Measurements from ENCODE around the gene CTRL. TPM values are rescaled to one million over a fixed set of nuclear protein-coding genes. Genes with fewer than 3 reads are reported as not detected.

Gene CTRL
- polyA plus RNA-seq, 1 of the 3 experiments (the other 2 are of a cell fraction), result 1.9 TPM

DNA sequence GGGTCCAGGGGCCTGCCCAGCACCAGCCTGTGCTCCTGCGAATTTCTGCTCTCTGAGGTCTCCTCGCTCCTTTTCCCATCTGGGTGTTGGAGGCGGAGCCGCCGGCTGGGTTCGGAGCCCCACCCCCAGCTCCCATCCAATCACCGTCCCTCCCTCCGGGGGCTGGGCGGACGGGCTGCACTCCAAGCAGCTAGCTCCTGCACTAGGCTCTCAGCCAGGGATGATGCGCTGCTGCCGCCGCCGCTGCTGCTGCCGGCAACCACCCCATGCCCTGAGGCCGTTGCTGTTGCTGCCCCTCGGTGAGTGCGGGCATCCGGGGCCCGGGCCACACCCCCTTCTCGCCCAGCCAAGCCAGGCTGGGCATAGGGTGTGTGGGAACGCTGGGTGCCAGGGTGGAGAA lies 47.0 kb downstream of the CTRL start, which contains the start of gene NRN1L:
Gene NRN1L (plus strand): TSS at position 202 of the 400 bp plus-strand sequence. CDS start 19 bp downstream, at position 221.
- H3K9me3 ChIP-seq, result no peaks in the 10 kb centered on the region
- peak; percentile 99 for DNase-seq
- ChIA-PET CTCF (interaction anchor here (1.0 to 22.4 kb wide), 20 partner anchors 9 to 364 kb away, joined by 3 to 564 read pairs (median 5); partner anchors contain the start of genes CTRL, DDX28, DUS2 and EDC4), POLR2A (interaction anchor here (0.6 to 3.5 kb wide), 6 partner anchors 9 to 50 kb away, joined by 3 to 12 read pairs (median 6); partner anchors contain the start of gene EDC4)
- H3K4me1 ChIP-seq (ENCODE audit: control insufficient read depth in 1 of 2, insufficient read depth in 2 of 2, low read depth in 1 of 2, low read length in 1 of 2), result peaks cover 7 to 13% of the 10 kb centered on the region in 2 experiments; a peak in 2 of 4 replicates
- no peak within 1 kb of the TSS for H2AFZ ChIP-seq (ENCODE audit: low read depth)
- H3K9me2 ChIP-seq, result no peaks in the 10 kb centered on the region
- peak within 1 kb of the TSS in 1 of 2 experiments; percentile 27; a peak in 1 of 4 replicates for H3K27ac ChIP-seq (ENCODE audit: low read depth in 2 of 2, low read length in 1 of 2)
- TF ChIP-seq SIN3A (IDR thresholded peaks at IDR 0.05; ENCODE audit: borderline replicate concordance, low read depth, low read length), result peak; percentile 37; the same call in 1 of the 2 replicates
- peak; percentile 66 for TF ChIP-seq NFIC (IDR thresholded peaks at IDR 0.05; ENCODE audit: borderline replicate concordance)
- TF ChIP-seq, protein P1, sequence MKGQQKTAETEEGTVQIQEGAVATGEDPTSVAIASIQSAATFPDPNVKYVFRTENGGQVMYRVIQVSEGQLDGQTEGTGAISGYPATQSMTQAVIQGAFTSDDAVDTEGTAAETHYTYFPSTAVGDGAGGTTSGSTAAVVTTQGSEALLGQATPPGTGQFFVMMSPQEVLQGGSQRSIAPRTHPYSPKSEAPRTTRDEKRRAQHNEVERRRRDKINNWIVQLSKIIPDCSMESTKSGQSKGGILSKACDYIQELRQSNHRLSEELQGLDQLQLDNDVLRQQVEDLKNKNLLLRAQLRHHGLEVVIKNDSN (IDR thresholded peaks at IDR 0.05; ENCODE audit: borderline replicate concordance, low read depth), result no peak
- TF ChIP-seq EP300 (IDR thresholded peaks at IDR 0.05; ENCODE audit: borderline replicate concordance in 1 of 2, low read depth in 1 of 2, low read length in 1 of 2), result 0 out of 4 replicates have a peak, but pooled peaks of 1 of the 2 experiments have one; percentile 4
- TF ChIP-seq RAD21 (IDR thresholded peaks at IDR 0.05; ENCODE audit: low read length), result peak; percentile 14; the same call in 1 of the 2 replicates
- peak; percentile 43 for TF ChIP-seq MXI1 (IDR thresholded peaks at IDR 0.05; ENCODE audit: low read depth, low read length)
- peaks cover 12% of the 10 kb centered on the region for H4K20me1 ChIP-seq (ENCODE audit: insufficient read depth)
- H3K79me2 ChIP-seq (ENCODE audit: insufficient read depth), result no peaks in the 10 kb centered on the region
- no peaks in the 10 kb centered on the region for H3K27me3 ChIP-seq (ENCODE audit: insufficient read depth)
- no peak within 1 kb of the TSS for H3K4me3 ChIP-seq (ENCODE audit: low read depth in 2 of 2, low read length in 1 of 2)
- 19% methylated on average over 17 of the region's 22 CpGs for WGBS (ENCODE audit: low lambda C conversion rate)
- peaks cover 14% of the 10 kb centered on the region for H3F3A ChIP-seq (replicated peaks; ENCODE audit: insufficient read depth)
- peak within 1 kb of the TSS; percentile 59; the same call in 1 of the 2 replicates for H3K4me2 ChIP-seq
- peaks cover 4 to 52% of the 10 kb centered on the region in 2 experiments for H3K36me3 ChIP-seq (replicated peaks in 1 of 2; ENCODE audit: control insufficient read depth in 1 of 2, insufficient read depth in 2 of 2, low read length in 1 of 2)
- H3K9ac ChIP-seq, result no peak within 1 kb of the TSS

DNA sequence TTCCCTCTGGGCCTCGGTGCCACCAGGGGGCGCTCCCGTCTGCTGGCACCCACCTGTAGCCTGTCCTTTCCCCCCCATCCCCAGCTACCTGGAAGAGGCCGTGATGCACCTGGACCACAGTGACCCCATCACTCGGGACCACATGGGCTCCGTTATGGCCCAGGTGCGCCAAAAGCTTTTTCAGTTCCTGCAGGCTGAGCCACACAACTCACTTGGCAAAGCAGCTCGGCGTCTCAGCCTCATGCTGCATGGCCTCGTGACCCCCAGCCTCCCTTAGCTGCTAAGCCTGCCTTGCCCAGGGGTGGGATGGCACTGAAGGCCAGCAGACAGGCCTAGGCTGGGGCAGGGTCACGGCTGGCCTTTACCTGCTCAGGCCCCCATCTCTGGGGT lies 47.8 kb downstream of the CTRL start:
- no peak overlapping the region for H3K9ac ChIP-seq
- no peak overlapping the region for H3K27ac ChIP-seq (ENCODE audit: low read depth in 2 of 2, low read length in 1 of 2)
- no peak overlapping the region; the same call in 1 of the 2 replicates for H3K4me2 ChIP-seq
- peaks cover 14% of the 10 kb centered on the region for H3F3A ChIP-seq (replicated peaks; ENCODE audit: insufficient read depth)
- 17% methylated on average over 6 of the region's 11 CpGs for WGBS (ENCODE audit: low lambda C conversion rate)
- peak; percentile 90 for DNase-seq
- H3K36me3 ChIP-seq (replicated peaks in 1 of 2; ENCODE audit: control insufficient read depth in 1 of 2, insufficient read depth in 2 of 2, low read length in 1 of 2), result peaks cover 9 to 60% of the 10 kb centered on the region in 2 experiments
- H3K79me2 ChIP-seq (ENCODE audit: insufficient read depth), result no peaks in the 10 kb centered on the region
- no peak overlapping the region for H3K4me3 ChIP-seq (ENCODE audit: low read depth in 2 of 2, low read length in 1 of 2)
- no peaks in the 10 kb centered on the region for H3K9me3 ChIP-seq
- H2AFZ ChIP-seq (ENCODE audit: low read depth), result no peak overlapping the region
- no peak for TF ChIP-seq RCOR1 (IDR thresholded peaks at IDR 0.05; ENCODE audit: low read length)
- TF ChIP-seq, protein P1 (IDR thresholded peaks at IDR 0.05; ENCODE audit: borderline replicate concordance, low read depth), result no peak
- TF ChIP-seq, protein P2, sequence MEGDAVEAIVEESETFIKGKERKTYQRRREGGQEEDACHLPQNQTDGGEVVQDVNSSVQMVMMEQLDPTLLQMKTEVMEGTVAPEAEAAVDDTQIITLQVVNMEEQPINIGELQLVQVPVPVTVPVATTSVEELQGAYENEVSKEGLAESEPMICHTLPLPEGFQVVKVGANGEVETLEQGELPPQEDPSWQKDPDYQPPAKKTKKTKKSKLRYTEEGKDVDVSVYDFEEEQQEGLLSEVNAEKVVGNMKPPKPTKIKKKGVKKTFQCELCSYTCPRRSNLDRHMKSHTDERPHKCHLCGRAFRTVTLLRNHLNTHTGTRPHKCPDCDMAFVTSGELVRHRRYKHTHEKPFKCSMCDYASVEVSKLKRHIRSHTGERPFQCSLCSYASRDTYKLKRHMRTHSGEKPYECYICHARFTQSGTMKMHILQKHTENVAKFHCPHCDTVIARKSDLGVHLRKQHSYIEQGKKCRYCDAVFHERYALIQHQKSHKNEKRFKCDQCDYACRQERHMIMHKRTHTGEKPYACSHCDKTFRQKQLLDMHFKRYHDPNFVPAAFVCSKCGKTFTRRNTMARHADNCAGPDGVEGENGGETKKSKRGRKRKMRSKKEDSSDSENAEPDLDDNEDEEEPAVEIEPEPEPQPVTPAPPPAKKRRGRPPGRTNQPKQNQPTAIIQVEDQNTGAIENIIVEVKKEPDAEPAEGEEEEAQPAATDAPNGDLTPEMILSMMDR (IDR thresholded peaks at IDR 0.05), result peak; percentile 91
- TF ChIP-seq SMC3 (IDR thresholded peaks at IDR 0.05; ENCODE audit: low read depth, low read length), result peak; percentile 76
- TF ChIP-seq RAD21 (IDR thresholded peaks at IDR 0.05; ENCODE audit: low read length), result peak; percentile 71
- no peak for TF ChIP-seq GATA2 (CRISPR knock-in tag; IDR thresholded peaks at IDR 0.05)
- no peak for TF ChIP-seq GABPA (IDR thresholded peaks at IDR 0.05; ENCODE audit: low read depth)
- TF ChIP-seq TAF1 (IDR thresholded peaks at IDR 0.05; ENCODE audit: borderline replicate concordance, low read depth, low read length), result no peak
- no peak for TF ChIP-seq NRF1 (IDR thresholded peaks at IDR 0.05; ENCODE audit: low read depth, low read length)
- TF ChIP-seq MXI1 (IDR thresholded peaks at IDR 0.05; ENCODE audit: low read depth, low read length), result no peak
- no peak for TF ChIP-seq FOSL2 (IDR thresholded peaks at IDR 0.05; ENCODE audit: borderline replicate concordance, low read depth)
- CTCF ChIA-PET, result interaction anchor here (0.6 to 22.4 kb wide), 40 partner anchors 8 to 363 kb away, joined by 3 to 564 read pairs (median 5); partner anchors contain the start of genes CTRL, DDX28, DUS2 and EDC4
- peaks cover 12% of the 10 kb centered on the region for H4K20me1 ChIP-seq (ENCODE audit: insufficient read depth)
- no peaks in the 10 kb centered on the region for H3K27me3 ChIP-seq (ENCODE audit: insufficient read depth)
- H3K4me1 ChIP-seq (ENCODE audit: control insufficient read depth in 1 of 2, insufficient read depth in 2 of 2, low read depth in 1 of 2, low read length in 1 of 2), result peaks cover 7 to 13% of the 10 kb centered on the region in 2 experiments; a peak in 2 of 4 replicates
- no peaks in the 10 kb centered on the region for H3K9me2 ChIP-seq
- POLR2A ChIA-PET, result interaction anchor here (1.7 to 3.5 kb wide), 4 partner anchors 11 to 51 kb away, joined by 5 to 12 read pairs (median 6); partner anchors contain the start of gene EDC4

Measured in SK-N-SH (cell line).